ENCODE results near the gene PDE6B.

The PDE6B gene

GRCh38 chr4:616091-616490, 9.3 kb upstream of the PDE6B start:
- TF ChIP-seq CTCF (conservative IDR thresholded peaks at IDR 0.05), result no peak
- no peak overlapping the region for H3K27ac ChIP-seq

- no peak for TF ChIP-seq CTCF (conservative IDR thresholded peaks at IDR 0.05)
- H3K27ac ChIP-seq, result no peak overlapping the region
These were observed 8.3 kb upstream of the PDE6B start for GRCh38 chr4:616911-617643.

- H3K27ac ChIP-seq, result no peak overlapping the region
- no peak for TF ChIP-seq CTCF (conservative IDR thresholded peaks at IDR 0.05)
These were observed 7.4 kb upstream of the PDE6B start for GRCh38 chr4:617644-618641.

- TF ChIP-seq CTCF (conservative IDR thresholded peaks at IDR 0.05), result no peak
- H3K27ac ChIP-seq, result no peak overlapping the region
These were observed 5.2 kb upstream of the PDE6B start for GRCh38 chr4:620201-620600.

- no peak for TF ChIP-seq CTCF (conservative IDR thresholded peaks at IDR 0.05)
These were observed 4.5 kb upstream of the PDE6B start for GRCh38 chr4:620851-621261.

GRCh38 chr4:621296-622070, 3.9 kb upstream of the PDE6B start:
- H3K27ac ChIP-seq, result no peak overlapping the region
- TF ChIP-seq CTCF (conservative IDR thresholded peaks at IDR 0.05), result no peak

More at GRCh38 chr4:620851-621261, 4.5 kb upstream of the PDE6B start:
- H3K27ac ChIP-seq, result no peak overlapping the region

All from VCaP (cell line).